AG09319 (cell line): Measurements from ENCODE around the gene PDK4.

Experiments
- DNase-seq: peaks from one replicate; pipeline ENCODE4 v3.0.0-alpha.2; 2010; ENCODE audit warnings: low read depth; ENCODE audit errors: extremely low read depth
- TF ChIP-seq, protein P1 (sequence below): IDR thresholded peaks from 2 replicates; pipeline ENCODE4 v1.5.1; 2011; ENCODE audit warnings: low read depth, mild to moderate bottlenecking, inconsistent platforms, low read length, moderate library complexity

PDK4 gene

DNA sequence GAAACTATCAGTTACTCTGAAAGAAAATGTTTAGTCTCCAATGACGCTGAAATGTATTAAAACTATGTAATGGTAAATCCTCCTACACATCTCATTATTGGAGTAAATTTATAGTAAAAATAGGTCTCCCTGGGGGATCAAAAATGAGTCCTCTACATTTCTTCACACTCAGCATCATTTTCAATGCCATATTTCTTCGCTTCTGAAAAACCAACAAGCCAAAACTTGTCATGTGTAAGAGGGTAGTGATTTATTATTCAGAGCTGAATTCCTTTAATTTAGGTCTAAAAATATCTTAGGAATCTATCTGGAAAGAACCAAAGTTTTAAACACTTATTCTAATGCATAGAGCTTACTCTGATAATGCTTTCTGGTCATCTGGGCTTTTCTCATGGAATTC is 3.0 kb downstream of the PDK4 start:
- DNase-seq = no peak
- TF ChIP-seq, protein P1, sequence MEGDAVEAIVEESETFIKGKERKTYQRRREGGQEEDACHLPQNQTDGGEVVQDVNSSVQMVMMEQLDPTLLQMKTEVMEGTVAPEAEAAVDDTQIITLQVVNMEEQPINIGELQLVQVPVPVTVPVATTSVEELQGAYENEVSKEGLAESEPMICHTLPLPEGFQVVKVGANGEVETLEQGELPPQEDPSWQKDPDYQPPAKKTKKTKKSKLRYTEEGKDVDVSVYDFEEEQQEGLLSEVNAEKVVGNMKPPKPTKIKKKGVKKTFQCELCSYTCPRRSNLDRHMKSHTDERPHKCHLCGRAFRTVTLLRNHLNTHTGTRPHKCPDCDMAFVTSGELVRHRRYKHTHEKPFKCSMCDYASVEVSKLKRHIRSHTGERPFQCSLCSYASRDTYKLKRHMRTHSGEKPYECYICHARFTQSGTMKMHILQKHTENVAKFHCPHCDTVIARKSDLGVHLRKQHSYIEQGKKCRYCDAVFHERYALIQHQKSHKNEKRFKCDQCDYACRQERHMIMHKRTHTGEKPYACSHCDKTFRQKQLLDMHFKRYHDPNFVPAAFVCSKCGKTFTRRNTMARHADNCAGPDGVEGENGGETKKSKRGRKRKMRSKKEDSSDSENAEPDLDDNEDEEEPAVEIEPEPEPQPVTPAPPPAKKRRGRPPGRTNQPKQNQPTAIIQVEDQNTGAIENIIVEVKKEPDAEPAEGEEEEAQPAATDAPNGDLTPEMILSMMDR = no peak

DNA sequence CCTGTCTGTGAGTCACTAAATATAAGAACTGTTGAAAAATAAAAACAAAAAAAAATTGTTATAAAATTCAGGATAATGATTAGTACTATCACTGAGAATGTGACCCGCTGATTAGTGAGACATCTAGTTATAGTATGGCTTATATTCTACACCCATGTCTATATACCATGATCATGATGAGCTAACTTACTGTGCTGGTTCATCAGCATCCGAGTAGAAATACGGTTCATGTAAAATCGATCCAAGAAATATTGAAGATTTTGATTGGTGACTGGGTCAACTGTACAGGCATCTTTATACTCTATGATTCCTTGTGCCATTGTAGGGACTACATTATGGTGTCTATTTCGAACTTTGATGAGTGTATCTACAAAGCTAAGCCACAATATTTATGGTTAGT is 3.7 kb downstream of the PDK4 start:
- TF ChIP-seq, protein P1 = no peak
- no peak for DNase-seq

DNA sequence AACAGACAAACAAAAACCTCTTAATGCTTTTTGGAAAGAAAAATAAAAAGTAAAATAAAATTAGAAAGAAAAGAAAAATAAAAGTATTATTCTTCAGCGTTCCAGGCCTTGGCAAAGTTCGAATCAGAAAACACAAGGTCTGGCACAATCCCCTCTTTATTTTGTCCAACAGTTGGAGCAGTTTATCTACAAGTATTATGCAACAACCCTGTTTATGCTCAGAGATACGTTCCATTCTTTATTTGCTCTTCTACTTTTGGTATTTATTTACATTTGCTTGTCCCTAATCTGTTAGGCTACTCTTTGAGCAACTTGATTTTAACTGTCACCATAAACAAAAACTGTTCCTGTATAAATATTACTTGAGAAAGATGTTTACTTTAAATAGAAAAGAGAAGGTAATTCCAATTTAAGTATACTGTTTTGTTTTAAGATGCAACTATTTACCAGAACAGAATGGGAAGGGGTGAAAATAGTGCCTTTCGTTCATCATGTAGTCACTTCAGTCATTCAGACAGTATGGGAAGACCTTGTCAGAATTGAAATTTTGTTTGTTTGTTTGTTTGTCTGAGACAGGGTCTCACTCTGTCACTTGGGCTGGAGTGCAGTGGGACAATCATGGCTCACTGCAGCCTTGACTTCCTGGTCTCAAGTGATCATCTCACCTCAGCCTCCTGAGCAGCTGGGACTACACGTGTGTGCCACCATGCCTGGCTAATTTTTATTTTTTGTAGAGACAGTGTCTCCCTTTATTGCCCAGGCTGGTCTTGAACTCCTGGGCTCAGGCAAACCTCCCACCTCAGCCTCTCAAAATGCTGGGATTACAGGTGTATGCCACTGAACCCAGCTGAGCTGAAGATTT is 5.7 kb downstream of the PDK4 start:
- DNase-seq = no peak
- TF ChIP-seq, protein P1 = no peak

DNA sequence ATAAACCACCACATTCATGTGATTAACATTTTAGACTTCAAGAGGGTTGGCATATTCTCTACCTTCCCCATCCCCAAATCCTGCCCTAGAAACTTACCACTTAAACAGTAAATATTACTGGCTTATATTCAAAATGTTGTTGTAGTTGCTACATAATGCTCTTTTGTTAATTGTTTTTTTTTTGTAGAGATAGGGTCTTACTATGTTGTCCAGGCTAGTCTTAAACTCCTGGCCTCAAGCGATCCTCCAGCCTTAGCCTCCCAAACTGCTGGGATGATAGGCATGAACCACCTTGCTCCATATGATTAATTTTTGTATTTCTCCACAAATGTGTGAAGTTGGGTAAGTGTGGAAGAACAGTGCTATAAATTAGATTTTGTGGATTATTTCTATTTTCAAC is 6.5 kb downstream of the PDK4 start:
- no peak for DNase-seq
- TF ChIP-seq, protein P1 = no peak

DNA sequence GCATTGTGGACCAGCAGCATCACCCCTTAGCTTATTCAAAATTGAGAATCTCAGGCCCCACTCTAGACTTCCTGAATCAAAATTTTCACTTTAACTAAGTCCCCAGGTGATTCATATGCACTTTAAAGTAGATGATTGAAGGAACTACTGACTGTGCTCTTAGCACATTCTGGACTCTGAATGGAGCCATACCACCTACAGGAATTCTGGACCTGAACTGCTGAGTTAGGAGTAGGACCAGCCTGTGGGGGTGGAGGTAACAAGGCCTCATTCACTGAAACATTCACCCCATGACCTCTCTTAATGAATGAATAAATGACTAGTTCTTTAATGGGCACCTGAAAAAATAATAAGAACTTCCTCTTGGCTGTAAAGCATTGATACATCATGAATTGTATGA is 7.3 kb downstream of the PDK4 start:
- TF ChIP-seq, protein P1 = no peak
- no peak for DNase-seq

DNA sequence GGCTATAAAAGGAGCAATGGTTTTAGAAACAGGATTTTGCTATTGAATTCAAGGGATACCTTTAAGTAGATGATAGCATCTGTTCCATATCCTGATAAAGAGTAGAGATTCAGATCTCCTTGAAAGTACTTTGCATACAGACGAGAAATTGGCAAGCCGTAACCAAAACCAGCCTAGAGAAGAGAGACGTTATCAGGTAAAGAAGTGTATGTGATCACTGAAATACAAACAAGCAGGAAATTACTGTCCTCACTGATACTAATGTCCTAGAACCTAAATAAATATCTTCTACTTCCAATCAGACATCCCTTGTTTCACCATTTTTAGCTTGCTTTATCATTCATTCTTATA is 9.4 kb downstream of the PDK4 start:
- no peak for DNase-seq
- TF ChIP-seq, protein P1 = no peak

DNA sequence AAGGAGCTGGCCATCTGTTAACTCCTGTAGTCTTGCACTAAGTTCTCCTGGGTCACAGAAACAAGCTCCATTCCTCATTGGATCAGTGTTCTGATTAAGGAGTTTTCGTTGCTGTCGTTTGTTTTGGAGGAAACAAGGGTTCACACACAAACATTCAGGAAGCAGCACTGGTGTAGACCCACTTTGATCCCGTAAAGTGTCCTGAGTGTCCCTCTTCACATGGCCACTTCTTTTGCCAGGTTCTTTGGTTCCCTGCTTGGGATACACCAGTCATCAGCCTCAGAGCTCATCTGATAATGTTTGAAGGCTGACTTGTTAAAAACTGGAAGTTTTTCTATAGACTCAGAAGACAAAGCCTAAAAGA is 10.9 kb downstream of the PDK4 start:
- TF ChIP-seq, protein P1 = no peak
- DNase-seq = no peak
